Measurements from ENCODE around the gene EPS8L2.

Gene EPS8L2

DNA sequence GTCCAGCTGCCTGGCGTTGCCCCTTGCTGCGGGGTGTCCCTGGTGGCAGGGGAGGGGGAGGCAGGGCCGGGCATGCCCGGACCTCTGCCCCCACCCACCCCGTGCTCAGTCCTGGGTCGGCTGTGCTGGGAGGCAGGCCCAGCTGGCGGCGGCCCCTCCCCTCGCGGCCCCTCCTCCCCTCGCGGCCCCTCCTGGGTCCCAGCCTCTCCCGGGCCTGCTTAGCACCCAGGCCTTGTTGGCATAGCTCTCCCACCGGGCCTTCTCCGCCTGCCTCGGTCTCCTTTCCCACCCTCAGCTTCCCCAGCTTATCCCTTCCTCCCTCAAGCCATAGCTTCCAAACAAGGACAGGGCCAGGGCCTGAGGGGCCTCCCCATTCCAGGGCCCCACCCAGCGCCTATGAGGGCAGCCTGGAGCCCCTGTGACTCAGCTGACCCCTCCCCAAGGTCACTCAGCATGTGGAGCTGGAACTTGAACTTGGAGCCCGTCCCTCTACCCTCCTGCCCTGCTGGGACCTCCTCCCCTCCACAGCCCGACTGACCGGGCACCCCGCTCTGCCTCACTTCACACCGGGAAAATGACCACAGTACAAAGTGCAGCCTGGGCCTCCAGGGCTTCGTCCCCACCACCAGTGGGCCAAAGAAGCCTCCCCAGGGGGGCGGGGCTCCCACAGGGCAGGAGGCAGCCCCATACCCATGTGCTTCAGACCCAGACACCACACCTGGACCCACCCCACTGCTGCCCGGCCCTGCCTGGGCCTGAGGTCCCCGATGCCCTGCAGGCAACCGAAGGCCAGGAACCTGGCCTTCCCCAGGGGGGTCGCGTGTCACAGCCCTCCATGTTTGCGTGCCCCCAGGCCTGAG, 1.2 kb downstream of the EPS8L2 start:
- Histone ChIP-seq H3K36me3 (replicated peaks; ENCODE audit: low read depth, low read length) (no peaks in the 10 kb centered on the region), H4K20me1 (ENCODE audit: insufficient read depth, low read length) (no peaks in the 10 kb centered on the region), H3K79me2 (ENCODE audit: low read length) (no peaks in the 10 kb centered on the region), H2AFZ (ENCODE audit: low read depth, low read length) (no peak overlapping the region), H3K9ac (ENCODE audit: low read length) (no peak overlapping the region), H3K27me3 (ENCODE audit: low read depth, low read length) (peaks cover 4% of the 10 kb centered on the region; the same call in 1 of the 2 replicates), H3K9me3 (ENCODE audit: insufficient read depth, low read length) (no peaks in the 10 kb centered on the region), H3K4me1 (ENCODE audit: low read length) (peaks cover 13% of the 10 kb centered on the region), H3K27ac (ENCODE audit: low read length) (no peak overlapping the region), H3K4me2 (ENCODE audit: low read length) (no peak overlapping the region), H3K4me3 (ENCODE audit: low read length) (no peak overlapping the region)
- TF ChIP-seq EZH2phosphoT487 (IDR thresholded peaks at IDR 0.05; ENCODE audit: low read depth) = no peak
- TF ChIP-seq, protein P1, sequence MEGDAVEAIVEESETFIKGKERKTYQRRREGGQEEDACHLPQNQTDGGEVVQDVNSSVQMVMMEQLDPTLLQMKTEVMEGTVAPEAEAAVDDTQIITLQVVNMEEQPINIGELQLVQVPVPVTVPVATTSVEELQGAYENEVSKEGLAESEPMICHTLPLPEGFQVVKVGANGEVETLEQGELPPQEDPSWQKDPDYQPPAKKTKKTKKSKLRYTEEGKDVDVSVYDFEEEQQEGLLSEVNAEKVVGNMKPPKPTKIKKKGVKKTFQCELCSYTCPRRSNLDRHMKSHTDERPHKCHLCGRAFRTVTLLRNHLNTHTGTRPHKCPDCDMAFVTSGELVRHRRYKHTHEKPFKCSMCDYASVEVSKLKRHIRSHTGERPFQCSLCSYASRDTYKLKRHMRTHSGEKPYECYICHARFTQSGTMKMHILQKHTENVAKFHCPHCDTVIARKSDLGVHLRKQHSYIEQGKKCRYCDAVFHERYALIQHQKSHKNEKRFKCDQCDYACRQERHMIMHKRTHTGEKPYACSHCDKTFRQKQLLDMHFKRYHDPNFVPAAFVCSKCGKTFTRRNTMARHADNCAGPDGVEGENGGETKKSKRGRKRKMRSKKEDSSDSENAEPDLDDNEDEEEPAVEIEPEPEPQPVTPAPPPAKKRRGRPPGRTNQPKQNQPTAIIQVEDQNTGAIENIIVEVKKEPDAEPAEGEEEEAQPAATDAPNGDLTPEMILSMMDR (IDR thresholded peaks at IDR 0.05; ENCODE audit: low read depth, low read length) = no peak

DNA sequence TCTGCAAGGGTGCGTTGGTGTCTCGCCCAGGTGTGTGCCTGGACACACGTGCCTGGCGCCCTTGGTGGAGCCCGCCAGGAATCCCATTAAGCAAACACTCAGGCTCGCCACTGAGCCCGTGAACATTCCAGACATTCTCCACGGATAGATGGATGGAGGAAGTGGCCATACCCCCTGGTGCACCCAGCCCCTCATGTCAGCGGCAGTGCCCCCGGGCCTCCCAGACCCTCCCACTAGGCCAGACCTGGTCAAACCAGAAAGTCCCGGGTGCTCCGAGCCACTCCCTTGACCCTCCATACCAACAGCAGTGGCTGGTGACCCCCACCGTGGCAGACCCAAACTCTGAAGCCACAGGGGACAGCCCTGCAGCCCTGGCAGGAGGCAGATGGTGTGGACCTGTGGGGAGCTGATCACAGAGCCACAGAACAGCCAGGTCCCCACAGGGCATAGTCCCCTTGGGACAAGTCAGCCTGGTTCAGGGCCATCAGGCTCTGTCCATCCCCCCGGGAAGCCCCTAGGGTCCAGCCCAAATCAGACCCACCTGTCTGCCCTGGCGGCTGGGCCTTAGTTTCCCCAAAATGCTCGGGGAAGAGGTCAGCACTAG, 1.9 kb downstream of the EPS8L2 start:
- Histone ChIP-seq H3K9me3 (ENCODE audit: insufficient read depth, low read length) (no peaks in the 10 kb centered on the region), H3K27ac (ENCODE audit: low read length) (no peak overlapping the region), H3K27me3 (ENCODE audit: low read depth, low read length) (peaks cover 4% of the 10 kb centered on the region; the same call in 1 of the 2 replicates), H3K36me3 (replicated peaks; ENCODE audit: low read depth, low read length) (no peaks in the 10 kb centered on the region), H3K4me1 (ENCODE audit: low read length) (peaks cover 13% of the 10 kb centered on the region), H2AFZ (ENCODE audit: low read depth, low read length) (no peak overlapping the region), H3K9ac (ENCODE audit: low read length) (no peak overlapping the region), H3K79me2 (ENCODE audit: low read length) (no peaks in the 10 kb centered on the region), H3K4me2 (ENCODE audit: low read length) (no peak overlapping the region), H4K20me1 (ENCODE audit: insufficient read depth, low read length) (no peaks in the 10 kb centered on the region), H3K4me3 (ENCODE audit: low read length) (no peak overlapping the region)
- TF ChIP-seq, protein P1 (IDR thresholded peaks at IDR 0.05; ENCODE audit: low read depth, low read length) = no peak
- no peak for TF ChIP-seq EZH2phosphoT487 (IDR thresholded peaks at IDR 0.05; ENCODE audit: low read depth)

DNA sequence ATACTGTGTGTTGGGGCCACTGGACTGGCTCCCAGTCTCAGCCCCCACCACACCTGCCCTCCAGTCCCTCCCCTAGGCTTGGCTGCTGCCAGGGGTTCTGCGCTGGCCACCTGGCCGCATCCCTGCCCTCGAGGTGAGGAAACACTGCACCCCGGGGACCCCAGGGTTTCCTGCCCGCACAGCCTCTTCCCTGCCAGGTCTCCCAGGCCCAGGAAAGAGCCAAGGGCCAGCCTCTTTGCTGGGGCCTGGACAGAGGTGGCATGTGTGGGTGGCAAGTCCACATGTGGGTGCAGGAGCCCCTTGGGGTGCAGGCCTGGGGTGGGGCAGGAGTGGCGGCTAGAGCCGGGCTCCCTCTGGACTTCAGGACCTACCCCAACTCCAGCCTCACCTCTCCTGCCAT, 2.5 kb downstream of the EPS8L2 start:
- Histone ChIP-seq H2AFZ (ENCODE audit: low read depth, low read length) (no peak overlapping the region), H3K4me3 (ENCODE audit: low read length) (no peak overlapping the region), H3K79me2 (ENCODE audit: low read length) (no peaks in the 10 kb centered on the region), H3K4me2 (ENCODE audit: low read length) (no peak overlapping the region), H3K36me3 (replicated peaks; ENCODE audit: low read depth, low read length) (no peaks in the 10 kb centered on the region), H4K20me1 (ENCODE audit: insufficient read depth, low read length) (no peaks in the 10 kb centered on the region), H3K4me1 (ENCODE audit: low read length) (peaks cover 13% of the 10 kb centered on the region), H3K9me3 (ENCODE audit: insufficient read depth, low read length) (no peaks in the 10 kb centered on the region), H3K9ac (ENCODE audit: low read length) (no peak overlapping the region), H3K27ac (ENCODE audit: low read length) (no peak overlapping the region), H3K27me3 (ENCODE audit: low read depth, low read length) (peaks cover 4% of the 10 kb centered on the region; the same call in 1 of the 2 replicates)
- TF ChIP-seq, protein P1 (IDR thresholded peaks at IDR 0.05; ENCODE audit: low read depth, low read length) = no peak
- no peak for TF ChIP-seq EZH2phosphoT487 (IDR thresholded peaks at IDR 0.05; ENCODE audit: low read depth)

All from OCI-LY3 (cell line).